Measurements from ENCODE around the gene TCHP. TPM values are rescaled to one million over a fixed set of nuclear protein-coding genes. Genes with fewer than 3 reads are reported as not detected.

TCHP gene
- polyA plus RNA-seq, 1 donor from 2014 or later = 12.8 TPM

- no peaks in the 10 kb centered on the region for H3K36me3 ChIP-seq (ENCODE audit: insufficient read depth, low read length)
- H3K9me2 ChIP-seq (ENCODE audit: insufficient read depth, low read length) = no peaks in the 10 kb centered on the region
- no peak overlapping the region for H3K9ac ChIP-seq (ENCODE audit: low read length)
- H3K79me2 ChIP-seq (replicated peaks; ENCODE audit: insufficient read depth, low read length) = no peaks in the 10 kb centered on the region
- H3F3A ChIP-seq (ENCODE audit: insufficient read depth, low read length, poor library complexity, severe bottlenecking) = no peaks in the 10 kb centered on the region
- H2AFZ ChIP-seq (ENCODE audit: low read depth, low read length) = no peak overlapping the region
- no peaks in the 10 kb centered on the region for H3K9me3 ChIP-seq (ENCODE audit: low read length)
- H3K27ac ChIP-seq (ENCODE audit: low read length) = no peak overlapping the region
- no peak overlapping the region for H3K4me2 ChIP-seq (ENCODE audit: low read length)
- TF ChIP-seq CTCF (IDR thresholded peaks at IDR 0.05; ENCODE audit: poor library complexity, severe bottlenecking) = no peak
- TF ChIP-seq RAD21 (conservative IDR thresholded peaks at IDR 0.05) = no peak
- TF ChIP-seq REST (IDR thresholded peaks at IDR 0.05; ENCODE audit: borderline replicate concordance) = no peak
- no peak for TF ChIP-seq EP300 (conservative IDR thresholded peaks at IDR 0.05; ENCODE audit: poor library complexity, severe bottlenecking)
- TF ChIP-seq POLR2AphosphoS5 (IDR thresholded peaks at IDR 0.05) = no peak
- TF ChIP-seq MXI1 (conservative IDR thresholded peaks at IDR 0.05; ENCODE audit: poor library complexity, severe bottlenecking) = no peak
- no peak for TF ChIP-seq EZH2 (IDR thresholded peaks at IDR 0.05; ENCODE audit: borderline replicate concordance, insufficient read depth, low read length, poor library complexity, severe bottlenecking)
- no peak for TF ChIP-seq TAF1 (IDR thresholded peaks at IDR 0.05; ENCODE audit: low read depth)
- TF ChIP-seq SMC3 (conservative IDR thresholded peaks at IDR 0.05; ENCODE audit: poor library complexity) = no peak
- no peaks in the 10 kb centered on the region for H4K20me1 ChIP-seq (ENCODE audit: insufficient read depth)
- H3K27me3 ChIP-seq (ENCODE audit: insufficient read depth, low read depth, low read length) = no peaks in the 10 kb centered on the region
- no peak overlapping the region for H3K4me3 ChIP-seq (ENCODE audit: low read length)
These were observed 25.2 kb downstream of the TCHP start for GRCh38 chr12:109925185-109925840.

GRCh38 chr12:109926016-109926415, 25.9 kb downstream of the TCHP start:
- Histone ChIP-seq H3K36me3 (ENCODE audit: insufficient read depth, low read length) (no peaks in the 10 kb centered on the region), H4K20me1 (ENCODE audit: insufficient read depth) (no peaks in the 10 kb centered on the region), H3K27ac (ENCODE audit: low read length) (no peak overlapping the region), H3F3A (ENCODE audit: insufficient read depth, low read length, poor library complexity, severe bottlenecking) (no peaks in the 10 kb centered on the region), H3K4me3 (ENCODE audit: low read length) (no peak overlapping the region), H3K9me3 (ENCODE audit: low read length) (no peaks in the 10 kb centered on the region), H3K4me2 (ENCODE audit: low read length) (no peak overlapping the region), H3K27me3 (ENCODE audit: insufficient read depth, low read depth, low read length) (no peaks in the 10 kb centered on the region), H2AFZ (ENCODE audit: low read depth, low read length) (no peak overlapping the region), H3K9ac (ENCODE audit: low read length) (no peak overlapping the region), H3K79me2 (replicated peaks; ENCODE audit: insufficient read depth, low read length) (no peaks in the 10 kb centered on the region), H3K9me2 (ENCODE audit: insufficient read depth, low read length) (no peaks in the 10 kb centered on the region)
- TF ChIP-seq TAF1 (IDR thresholded peaks at IDR 0.05; ENCODE audit: low read depth) (no peak), EP300 (conservative IDR thresholded peaks at IDR 0.05; ENCODE audit: poor library complexity, severe bottlenecking) (no peak), EZH2 (IDR thresholded peaks at IDR 0.05; ENCODE audit: borderline replicate concordance, insufficient read depth, low read length, poor library complexity, severe bottlenecking) (no peak), REST (IDR thresholded peaks at IDR 0.05; ENCODE audit: borderline replicate concordance) (no peak), RAD21 (conservative IDR thresholded peaks at IDR 0.05) (no peak)
